Islet precursor cell (in vitro differentiated cells): ENCODE results near the gene VSIR.

Experiments used
- DNase-seq: peaks from one replicate; pipeline ENCODE4 v3.0.0-alpha.2; 2018

Gene VSIR

GRCh38 chr10:71806704-71807556 lies 33.6 kb upstream of the VSIR start:
- no peak for DNase-seq

GRCh38 chr10:71805776-71806703 lies 32.7 kb upstream of the VSIR start:
- peak; percentile 86 for DNase-seq

- DNase-seq, result no peak
Observed at GRCh38 chr10:71804077-71804476, 30.8 kb upstream of the VSIR start.

GRCh38 chr10:71802715-71803488 lies 29.6 kb upstream of the VSIR start:
- no peak for DNase-seq

- DNase-seq, result no peak
Observed at GRCh38 chr10:71802235-71802634, 28.9 kb upstream of the VSIR start.

- no peak for DNase-seq
Observed at GRCh38 chr10:71801361-71801760, 28.0 kb upstream of the VSIR start.

GRCh38 chr10:71799608-71800453 lies 26.5 kb upstream of the VSIR start:
- DNase-seq, result no peak

GRCh38 chr10:71799112-71799511 lies 25.8 kb upstream of the VSIR start:
- DNase-seq, result no peak

- no peak for DNase-seq
Observed at GRCh38 chr10:71798308-71798624, 24.9 kb upstream of the VSIR start.

GRCh38 chr10:71797533-71798307 lies 24.4 kb upstream of the VSIR start:
- DNase-seq, result no peak

GRCh38 chr10:71796749-71797405 lies 23.6 kb upstream of the VSIR start:
- DNase-seq, result no peak

GRCh38 chr10:71795248-71795647 lies 21.9 kb upstream of the VSIR start:
- no peak for DNase-seq

- no peak for DNase-seq
Observed at GRCh38 chr10:71790749-71791440, 17.6 kb upstream of the VSIR start.

- DNase-seq, result no peak
Observed at GRCh38 chr10:71789871-71790270, 16.6 kb upstream of the VSIR start.

GRCh38 chr10:71788954-71789353 lies 15.6 kb upstream of the VSIR start:
- DNase-seq, result no peak

GRCh38 chr10:71784679-71785272 lies 11.5 kb upstream of the VSIR start:
- DNase-seq, result no peak

GRCh38 chr10:71783917-71784678 lies 10.8 kb upstream of the VSIR start:
- DNase-seq, result no peak

GRCh38 chr10:71782917-71783490 lies 9.7 kb upstream of the VSIR start:
- no peak for DNase-seq
